SK-N-MC (cell line): ENCODE results near the gene FUT9.

ENCODE experiments used
- EZH2 ChIP-seq: fragments of 200-600 bp; sonication (generic); IDR thresholded peaks from one replicate; pipeline ENCODE4 v1.6.1; 2017; ENCODE audit warnings: antibody characterized with exemption
- POLR2AphosphoS5 ChIP-seq: IDR thresholded peaks from 2 replicates; pipeline ENCODE4 v1.6.1; 2012; ENCODE audit warnings: mild to moderate bottlenecking, low read depth, low read length, borderline replicate concordance

GRCh38 chr6:96223695-96224094, 207.9 kb downstream of the FUT9 start:
- TF ChIP-seq POLR2AphosphoS5: no peak
- TF ChIP-seq EZH2: no peak
